Natural killer cell (primary cell): Measurements from ENCODE around the gene MUCL3. TPM values are rescaled to one million over a fixed set of nuclear protein-coding genes. Genes with fewer than 3 reads are reported as not detected.
A peak's percentile ranks its signal among the peaks of the same experiment; 100 is the strongest.

Experiments
- ATAC-seq, 3 donors: fragments of 150-1000 bp in 2 of 3; fragments of 200-7000 bp in 1 of 3; cut with Tn5 transposase; 1 replicate in 1 of 3; 2 replicates in 2 of 3; pipeline ENCODE4 v1.10.0; 2021; ENCODE audit warnings: mild to moderate bottlenecking in 2 of 3, moderate library complexity in 2 of 3
- DNase-seq, 2 donors: peaks; one replicate each; pipeline versions ENCODE4 v3.0.0 to v3.0.0-alpha.2; 2013 to 2021; ENCODE audit warnings: mixed read lengths in 1 of 2
- H3K27ac ChIP-seq: one replicate; pipeline ENCODE4 v1.5.1; 2013; ENCODE audit warnings: mild to moderate bottlenecking, low read length
- H3K27me3 ChIP-seq: one replicate; pipeline ENCODE4 v1.6.1; 2013; ENCODE audit warnings: low read length; ENCODE audit not compliant: control insufficient read depth, insufficient read depth
- H3K36me3 ChIP-seq: one replicate; pipeline ENCODE4 v1.6.1; 2013; ENCODE audit warnings: low read length; ENCODE audit not compliant: control insufficient read depth, insufficient read depth
- H3K4me1 ChIP-seq: one replicate; pipeline ENCODE4 v1.6.1; 2013; ENCODE audit warnings: low read length; ENCODE audit not compliant: control insufficient read depth, insufficient read depth
- H3K4me3 ChIP-seq: one replicate; pipeline ENCODE4 v1.5.1; 2013; ENCODE audit warnings: low read length
- H3K9me3 ChIP-seq: one replicate; pipeline ENCODE4 v1.6.1; 2013; ENCODE audit warnings: low read length; ENCODE audit not compliant: control insufficient read depth, insufficient read depth
- H3K27ac Mint-ChIP-seq, 2 donors: one replicate each; pipeline ENCODE4 v1.8.0; 2022; ENCODE audit warnings: mild to moderate bottlenecking in 2 of 2, mixed read lengths in 2 of 2, moderate library complexity in 1 of 2
- H3K27me3 Mint-ChIP-seq, 2 donors: one replicate each; pipeline ENCODE4 v1.8.0; 2022; ENCODE audit warnings: low read depth in 2 of 2, mixed read lengths in 2 of 2
- H3K36me3 Mint-ChIP-seq: one replicate; pipeline ENCODE4 v1.8.0; 2022; ENCODE audit warnings: mixed read lengths
- H3K4me1 Mint-ChIP-seq, 2 donors: one replicate each; pipeline ENCODE4 v1.8.0; 2022; ENCODE audit warnings: mixed read lengths in 2 of 2
- H3K4me3 Mint-ChIP-seq: one replicate; pipeline ENCODE4 v1.8.0; 2022; ENCODE audit warnings: mild to moderate bottlenecking, moderate library complexity, mixed read lengths
- H3K9me3 Mint-ChIP-seq, 2 donors: one replicate each; pipeline ENCODE4 v1.8.0; 2022; ENCODE audit warnings: mixed read lengths in 2 of 2
- WGBS: methylation state at CpG from one replicate; pipeline ENCODE4 v1.1.7; 2013; ENCODE audit warnings: missing lambda C conversion rate; ENCODE audit not compliant: insufficient coverage; 5-methylcytosine and 5-hydroxymethylcytosine counted together
- intact Hi-C: fragments of 100-400 bp; cut with micrococcal nuclease; formaldehyde crosslinking; loops from one replicate; pipeline ENCODE4 v1.14.2; 2022
- total RNA-seq, 4 donors: library from RNA; stranded (reverse); fragments of 120-200 nt in 1 of 4; gene quantifications; one replicate each; pipeline versions ENCODE4 v1.2.3 to v1.2.4, GENCODE V29; 2013 to 2022
- TF ChIP-seq, protein P1 (sequence below): fragments of 200-600 bp; IDR thresholded peaks from one replicate; pipeline ENCODE4 v1.8.0; 2022; ENCODE audit warnings: antibody characterized with exemption

MUCL3 gene
- total RNA-seq, 3 donors from 2014 or later (not counting 1 experiment from before 2014, with no cell fraction given) = not detected

DNA sequence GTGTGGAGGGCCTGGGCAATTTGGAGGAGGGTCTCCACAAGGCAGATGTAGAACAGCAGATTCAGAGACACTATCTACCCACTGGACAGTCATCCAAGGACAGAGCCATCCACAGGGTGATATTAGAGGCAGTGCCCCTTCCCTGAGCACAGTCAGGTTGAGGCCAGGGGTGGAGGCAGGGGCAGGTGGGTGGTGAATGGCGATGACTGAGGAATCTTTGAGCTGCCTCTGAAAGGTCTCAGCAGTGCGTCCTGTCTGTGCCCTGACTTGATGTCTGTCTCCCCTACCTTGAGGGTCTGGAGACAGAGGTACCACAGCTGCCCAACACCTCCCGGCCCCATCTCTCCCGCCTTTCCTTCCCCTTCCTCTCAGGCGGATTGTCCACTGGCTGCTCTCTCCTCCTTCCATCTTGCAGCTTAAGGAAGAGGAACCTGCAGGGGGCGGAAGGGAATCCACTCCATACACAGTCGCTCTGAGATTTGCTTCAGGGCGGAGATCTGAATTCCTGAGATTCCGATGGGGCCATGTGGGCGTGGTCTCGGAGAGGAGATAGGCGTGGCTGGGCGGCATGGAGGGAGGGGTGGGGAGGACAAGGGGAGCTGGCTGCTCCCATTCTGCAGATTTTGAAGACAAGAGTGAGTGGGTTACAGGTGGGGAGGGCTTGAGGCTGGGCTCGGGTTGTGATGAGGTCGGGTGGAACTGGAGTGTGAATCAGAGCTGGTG, 1.7 kb downstream of the MUCL3 start:
- Histone ChIP-seq H3K4me3 (no peak overlapping the region), H3K9me3 (no peaks in the 10 kb centered on the region), H3K36me3 (no peaks in the 10 kb centered on the region), H3K4me1 (no peaks in the 10 kb centered on the region), H3K27ac (no peak overlapping the region), H3K27me3 (peaks cover 5% of the 10 kb centered on the region)
- H3K27me3 Mint-ChIP-seq = peaks cover 34 to 60% of the 10 kb centered on the region in 2 donors
- H3K36me3 Mint-ChIP-seq = no peaks in the 10 kb centered on the region
- intact Hi-C loops = no loop called here
- TF ChIP-seq, protein P1, sequence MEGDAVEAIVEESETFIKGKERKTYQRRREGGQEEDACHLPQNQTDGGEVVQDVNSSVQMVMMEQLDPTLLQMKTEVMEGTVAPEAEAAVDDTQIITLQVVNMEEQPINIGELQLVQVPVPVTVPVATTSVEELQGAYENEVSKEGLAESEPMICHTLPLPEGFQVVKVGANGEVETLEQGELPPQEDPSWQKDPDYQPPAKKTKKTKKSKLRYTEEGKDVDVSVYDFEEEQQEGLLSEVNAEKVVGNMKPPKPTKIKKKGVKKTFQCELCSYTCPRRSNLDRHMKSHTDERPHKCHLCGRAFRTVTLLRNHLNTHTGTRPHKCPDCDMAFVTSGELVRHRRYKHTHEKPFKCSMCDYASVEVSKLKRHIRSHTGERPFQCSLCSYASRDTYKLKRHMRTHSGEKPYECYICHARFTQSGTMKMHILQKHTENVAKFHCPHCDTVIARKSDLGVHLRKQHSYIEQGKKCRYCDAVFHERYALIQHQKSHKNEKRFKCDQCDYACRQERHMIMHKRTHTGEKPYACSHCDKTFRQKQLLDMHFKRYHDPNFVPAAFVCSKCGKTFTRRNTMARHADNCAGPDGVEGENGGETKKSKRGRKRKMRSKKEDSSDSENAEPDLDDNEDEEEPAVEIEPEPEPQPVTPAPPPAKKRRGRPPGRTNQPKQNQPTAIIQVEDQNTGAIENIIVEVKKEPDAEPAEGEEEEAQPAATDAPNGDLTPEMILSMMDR = no peak
- no peak overlapping the region for H3K27ac Mint-ChIP-seq
- 26% methylated on average over 15 of the region's 15 CpGs for WGBS
- H3K4me1 Mint-ChIP-seq = no peaks in the 10 kb centered on the region
- H3K4me3 Mint-ChIP-seq = no peak overlapping the region
- no peaks in the 10 kb centered on the region for H3K9me3 Mint-ChIP-seq
- ATAC-seq (no peak), DNase-seq (peak in 1 of 2 donors; percentile 23)

GRCh38 chr6:30944051-30944450, 3.3 kb downstream of the MUCL3 start:
- TF ChIP-seq, protein P1 = no peak
- ATAC-seq = no peak
- Mint-ChIP-seq H3K27ac (no peak overlapping the region), H3K4me1 (no peaks in the 10 kb centered on the region), H3K27me3 (peaks cover 49 to 76% of the 10 kb centered on the region in 2 donors), H3K4me3 (no peak overlapping the region), H3K36me3 (no peaks in the 10 kb centered on the region), H3K9me3 (no peaks in the 10 kb centered on the region)
- intact Hi-C loops = no loop called here
- WGBS = 91% methylated on average over 3 of the region's 4 CpGs
- H3K4me3 ChIP-seq = no peak overlapping the region
- no peaks in the 10 kb centered on the region for H3K4me1 ChIP-seq
- H3K9me3 ChIP-seq = no peaks in the 10 kb centered on the region
- DNase-seq = no peak
- peaks cover 5% of the 10 kb centered on the region for H3K27me3 ChIP-seq
- H3K27ac ChIP-seq = no peak overlapping the region
- no peaks in the 10 kb centered on the region for H3K36me3 ChIP-seq

DNA sequence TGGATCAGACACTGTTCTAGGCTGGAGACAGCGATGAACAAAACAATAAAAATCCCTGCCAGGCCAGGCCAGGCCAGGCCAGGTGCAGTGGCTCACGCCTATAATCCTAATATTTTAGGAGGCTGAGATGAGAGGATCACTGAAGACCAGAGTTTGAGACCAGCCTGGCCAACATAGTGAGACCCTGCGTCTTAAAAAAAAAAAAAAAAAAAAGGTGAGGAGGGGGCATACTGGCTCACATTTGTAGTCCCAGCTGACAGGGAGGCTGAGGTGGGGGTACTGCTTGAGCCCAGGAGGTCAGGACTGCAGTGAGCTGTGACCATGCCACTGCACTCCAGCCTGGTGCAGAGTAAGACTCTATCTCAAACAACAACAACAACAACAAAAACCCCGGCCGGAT, 4.5 kb downstream of the MUCL3 start:
- ATAC-seq (no peak), DNase-seq (no peak)
- Histone ChIP-seq H3K4me1 (no peaks in the 10 kb centered on the region), H3K27ac (no peak overlapping the region), H3K9me3 (no peaks in the 10 kb centered on the region), H3K27me3 (peaks cover 5% of the 10 kb centered on the region), H3K4me3 (no peak overlapping the region), H3K36me3 (no peaks in the 10 kb centered on the region)
- Mint-ChIP-seq H3K9me3 (peaks cover 0 to 2% of the 10 kb centered on the region in 2 donors), H3K27me3 (peaks cover 59 to 84% of the 10 kb centered on the region in 2 donors), H3K4me1 (no peaks in the 10 kb centered on the region), H3K27ac (no peak overlapping the region), H3K36me3 (no peaks in the 10 kb centered on the region), H3K4me3 (no peak overlapping the region)
- intact Hi-C loops = no loop called here
- 89% methylated on average over 3 of the region's 5 CpGs for WGBS
- TF ChIP-seq, protein P1 = no peak

- ATAC-seq = no peak
- no peak overlapping the region for H3K4me3 Mint-ChIP-seq
- intact Hi-C loops = no loop called here
- no peak for DNase-seq
- H3K4me1 Mint-ChIP-seq = no peaks in the 10 kb centered on the region
- H3K9me3 ChIP-seq = no peaks in the 10 kb centered on the region
- TF ChIP-seq, protein P1 = no peak
- no peaks in the 10 kb centered on the region for H3K36me3 Mint-ChIP-seq
- H3K4me3 ChIP-seq = no peak overlapping the region
- peaks cover 66 to 84% of the 10 kb centered on the region in 2 donors for H3K27me3 Mint-ChIP-seq
- H3K27ac Mint-ChIP-seq = no peak overlapping the region
- WGBS = 89% methylated on average over 4 of the region's 4 CpGs
- H3K4me1 ChIP-seq = no peaks in the 10 kb centered on the region
- H3K9me3 Mint-ChIP-seq = peaks cover 0 to 5% of the 10 kb centered on the region in 2 donors
- no peak overlapping the region for H3K27ac ChIP-seq
- no peaks in the 10 kb centered on the region for H3K36me3 ChIP-seq
- H3K27me3 ChIP-seq = peaks cover 5% of the 10 kb centered on the region
Measured at GRCh38 chr6:30947231-30947630, 6.5 kb downstream of the MUCL3 start.
